ENCODE data around the gene NCKAP1. TPM values are rescaled to one million over a fixed set of nuclear protein-coding genes. Genes with fewer than 3 reads are reported as not detected.
"Not testable (repeated sequence)": the region's sequence is repeated elsewhere in the genome, so short reads cannot be mapped to it uniquely, and the experiment has no call there.

The NCKAP1 gene
- total RNA-seq, 1 donor from 2014 or later = 55.7 TPM

DNA sequence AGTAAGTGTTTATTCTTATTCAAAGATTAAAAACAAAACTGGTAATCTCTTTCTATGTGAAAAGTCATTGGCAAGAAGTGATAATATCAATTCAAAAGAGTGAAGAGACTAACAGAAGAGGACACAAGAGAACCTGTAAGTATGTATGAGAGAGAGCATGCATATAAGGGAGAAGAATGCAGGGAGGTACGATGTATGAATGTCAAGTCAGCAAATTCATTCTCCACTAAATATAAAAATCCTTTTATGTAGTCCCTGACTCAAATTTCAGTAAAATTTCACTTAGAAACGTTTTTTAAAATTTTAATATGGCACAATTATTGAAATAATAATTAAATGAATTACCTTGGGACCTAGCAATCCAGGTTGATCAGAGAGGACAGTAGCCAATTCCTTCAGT is 55.3 kb downstream of the NCKAP1 start:
- Histone ChIP-seq H3K9me3 (no peaks in the 10 kb centered on the region), H3K36me3 (peaks cover 7 to 52% of the 10 kb centered on the region in 2 donors), H3K4me3 (no peak overlapping the region), H3K27ac (no peak overlapping the region), H3K4me1 (no peaks in the 10 kb centered on the region), H3K27me3 (no peaks in the 10 kb centered on the region)
- no peak for DNase-seq (ENCODE audit: low spot score in 2 of 2)
- TF ChIP-seq, protein P1, sequence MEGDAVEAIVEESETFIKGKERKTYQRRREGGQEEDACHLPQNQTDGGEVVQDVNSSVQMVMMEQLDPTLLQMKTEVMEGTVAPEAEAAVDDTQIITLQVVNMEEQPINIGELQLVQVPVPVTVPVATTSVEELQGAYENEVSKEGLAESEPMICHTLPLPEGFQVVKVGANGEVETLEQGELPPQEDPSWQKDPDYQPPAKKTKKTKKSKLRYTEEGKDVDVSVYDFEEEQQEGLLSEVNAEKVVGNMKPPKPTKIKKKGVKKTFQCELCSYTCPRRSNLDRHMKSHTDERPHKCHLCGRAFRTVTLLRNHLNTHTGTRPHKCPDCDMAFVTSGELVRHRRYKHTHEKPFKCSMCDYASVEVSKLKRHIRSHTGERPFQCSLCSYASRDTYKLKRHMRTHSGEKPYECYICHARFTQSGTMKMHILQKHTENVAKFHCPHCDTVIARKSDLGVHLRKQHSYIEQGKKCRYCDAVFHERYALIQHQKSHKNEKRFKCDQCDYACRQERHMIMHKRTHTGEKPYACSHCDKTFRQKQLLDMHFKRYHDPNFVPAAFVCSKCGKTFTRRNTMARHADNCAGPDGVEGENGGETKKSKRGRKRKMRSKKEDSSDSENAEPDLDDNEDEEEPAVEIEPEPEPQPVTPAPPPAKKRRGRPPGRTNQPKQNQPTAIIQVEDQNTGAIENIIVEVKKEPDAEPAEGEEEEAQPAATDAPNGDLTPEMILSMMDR (IDR thresholded peaks at IDR 0.05) = no peak
- intact Hi-C loops (cut with DNase I) = loop anchor here (5.0 kb wide), 3 partner anchors 54 to 216 kb away; partner anchors contain the start of gene NCKAP1

DNA sequence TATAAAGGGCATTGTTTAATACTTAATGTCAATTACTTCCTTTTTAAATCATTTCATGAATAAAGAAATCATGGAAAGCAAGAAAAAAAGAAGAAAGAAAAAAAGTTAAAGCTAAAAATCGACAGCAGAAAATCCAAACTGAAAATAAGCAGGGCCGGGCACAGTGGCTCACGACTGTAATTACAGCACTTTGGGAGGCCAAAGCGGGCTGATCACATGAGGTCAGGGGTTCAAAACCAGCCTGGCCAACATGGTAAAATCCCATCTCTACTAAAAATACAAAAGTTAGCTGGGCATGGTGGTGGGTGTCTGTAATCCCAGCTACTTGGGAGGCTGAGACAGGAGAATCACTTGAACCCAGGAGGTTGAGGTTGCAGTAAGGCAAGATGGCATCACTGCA is 56.8 kb downstream of the NCKAP1 start:
- not testable (repeated sequence) for DNase-seq (ENCODE audit: low spot score in 2 of 2); H3K27me3 ChIP-seq; H3K27ac ChIP-seq; H3K4me1 ChIP-seq; H3K9me3 ChIP-seq; H3K4me3 ChIP-seq
- H3K36me3 ChIP-seq = peaks cover 7 to 53% of the 10 kb centered on the region in 2 donors
- intact Hi-C loops (cut with DNase I) = loop anchor here (5.0 kb wide), 3 partner anchors 56 to 214 kb away; partner anchors contain the start of gene NCKAP1

DNA sequence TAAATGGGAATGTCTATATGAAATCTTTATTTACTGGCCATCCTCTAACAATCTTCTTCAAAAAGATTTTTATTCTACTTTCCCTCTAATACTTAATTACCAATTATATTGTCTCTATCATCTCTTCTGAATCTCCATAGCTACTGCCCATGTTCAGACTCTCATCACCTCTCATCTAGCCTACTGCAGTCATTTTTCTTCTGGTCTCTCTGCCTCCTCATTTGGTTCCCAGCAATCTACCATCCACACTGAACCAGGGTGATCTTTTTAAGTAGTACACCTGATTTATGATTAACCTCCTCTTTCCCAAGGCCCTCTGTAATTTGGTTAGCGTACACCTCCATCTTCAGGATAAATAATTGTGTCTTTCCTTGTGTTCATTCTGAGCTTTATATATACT is 57.6 kb downstream of the NCKAP1 start:
- Histone ChIP-seq H3K9me3 (no peaks in the 10 kb centered on the region), H3K27me3 (no peaks in the 10 kb centered on the region), H3K27ac (no peak overlapping the region), H3K36me3 (peaks cover 7 to 53% of the 10 kb centered on the region in 2 donors), H3K4me1 (no peaks in the 10 kb centered on the region), H3K4me3 (no peak overlapping the region)
- intact Hi-C loops (cut with DNase I) = loop anchor here (1.0 to 5.0 kb wide), 4 partner anchors 57 to 213 kb away; partner anchors contain the start of gene NCKAP1
- DNase-seq (ENCODE audit: low spot score in 2 of 2) = no peak
- TF ChIP-seq, protein P1 (IDR thresholded peaks at IDR 0.05) = no peak

DNA sequence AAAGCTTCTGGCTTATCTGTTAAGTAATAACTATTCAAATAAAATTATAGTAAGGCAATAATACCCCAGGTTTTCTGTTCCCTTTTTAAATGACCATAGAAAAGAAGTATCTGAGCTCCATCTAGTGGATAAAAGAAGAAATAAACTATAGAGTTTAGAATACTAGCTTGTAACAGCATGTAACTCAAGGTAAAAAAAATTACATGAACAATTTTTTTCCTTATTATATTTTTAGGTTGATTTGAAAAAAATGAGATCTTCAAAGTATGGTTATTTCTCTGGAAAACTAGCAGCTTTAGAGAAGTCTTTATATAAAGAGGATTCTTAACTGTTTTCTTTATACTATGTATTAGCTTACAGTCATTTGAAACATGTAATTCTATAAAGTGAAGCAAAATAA is 58.1 kb downstream of the NCKAP1 start:
- TF ChIP-seq, protein P1 (IDR thresholded peaks at IDR 0.05) = peak; percentile 47 to 62 (median 60)
- no peak for DNase-seq (ENCODE audit: low spot score in 2 of 2)
- intact Hi-C loops (cut with DNase I) = loop anchor here (1.0 to 5.0 kb wide), 4 partner anchors 57 to 213 kb away; partner anchors contain the start of gene NCKAP1
- H3K4me3 ChIP-seq = no peak overlapping the region
- no peak overlapping the region for H3K27ac ChIP-seq
- no peaks in the 10 kb centered on the region for H3K27me3 ChIP-seq
- peaks cover 3 to 48% of the 10 kb centered on the region in 2 donors for H3K36me3 ChIP-seq
- no peaks in the 10 kb centered on the region for H3K9me3 ChIP-seq
- no peaks in the 10 kb centered on the region for H3K4me1 ChIP-seq

DNA sequence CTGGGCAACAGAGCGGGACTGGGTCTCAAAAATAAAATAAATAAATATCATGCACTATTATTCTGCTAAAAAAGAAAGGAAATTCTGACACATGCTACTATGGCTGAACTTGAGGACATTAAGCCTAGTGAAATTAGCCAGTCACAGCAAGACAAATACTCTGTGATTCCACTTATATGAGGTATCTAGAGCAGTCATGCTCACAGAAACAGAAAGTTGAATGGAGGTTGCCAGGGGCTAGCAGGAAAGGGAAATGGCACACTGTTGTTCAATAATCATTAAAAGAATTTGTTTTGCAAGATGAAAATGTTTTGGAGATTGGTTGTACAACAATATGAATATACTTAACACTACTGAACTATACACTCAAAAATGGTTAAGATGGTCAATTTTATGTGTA is 60.8 kb downstream of the NCKAP1 start:
- TF ChIP-seq, protein P1 (IDR thresholded peaks at IDR 0.05) = no peak
- H3K9me3 ChIP-seq = no peaks in the 10 kb centered on the region
- DNase-seq (ENCODE audit: low spot score in 2 of 2) = no peak
- H3K4me3 ChIP-seq = no peak overlapping the region
- H3K36me3 ChIP-seq = peaks cover 3 to 31% of the 10 kb centered on the region in 2 donors
- intact Hi-C loops (cut with DNase I) = no loop called here
- H3K27ac ChIP-seq = no peak overlapping the region
- no peaks in the 10 kb centered on the region for H3K27me3 ChIP-seq
- H3K4me1 ChIP-seq = no peaks in the 10 kb centered on the region

DNA sequence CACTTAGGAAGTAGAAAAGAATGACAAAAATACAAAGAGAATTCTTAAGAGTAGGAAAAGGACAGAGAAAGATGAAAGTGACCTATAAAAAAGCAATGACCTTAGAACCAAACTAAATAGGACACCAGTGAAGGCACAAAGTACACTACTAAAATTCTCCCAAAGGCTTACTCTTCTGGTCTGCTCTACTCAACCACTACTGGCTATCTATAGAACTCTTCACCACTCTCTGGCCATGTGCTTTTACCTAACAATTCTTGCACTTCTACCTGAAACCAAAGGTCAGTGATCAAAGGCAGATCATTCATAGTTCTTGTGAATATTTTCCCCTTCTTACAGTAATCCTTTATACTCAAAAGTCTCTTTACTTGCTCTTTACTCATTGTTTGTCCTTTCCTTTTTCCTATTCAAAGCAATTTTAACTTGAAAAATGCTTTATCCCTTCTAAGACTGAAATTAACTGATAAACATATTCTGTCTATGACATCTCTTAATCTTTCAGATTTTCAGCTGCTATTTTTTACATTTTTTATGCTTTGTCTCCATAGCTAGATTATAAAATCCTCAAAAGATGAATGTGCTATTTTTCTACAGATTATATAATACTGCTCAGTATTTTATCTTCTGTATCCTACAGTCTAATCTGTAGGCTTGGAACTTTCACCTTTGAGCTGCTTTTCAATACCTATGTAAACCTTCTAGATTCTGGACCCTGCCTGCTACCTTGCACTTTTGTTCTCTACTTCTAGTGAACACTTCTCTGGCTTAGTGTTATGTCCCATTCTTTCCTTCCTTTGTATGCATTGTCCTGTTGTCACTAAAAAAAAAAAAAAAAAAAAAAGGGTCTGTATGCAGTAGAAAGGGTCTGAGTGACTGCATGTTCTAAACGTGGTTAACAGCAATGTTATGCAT is 64.6 kb downstream of the NCKAP1 start:
- DNase-seq (ENCODE audit: low spot score in 2 of 2) = no peak
- intact Hi-C loops (cut with DNase I) = no loop called here
- TF ChIP-seq, protein P1 (IDR thresholded peaks at IDR 0.05) = no peak
- no peaks in the 10 kb centered on the region for H3K4me1 ChIP-seq
- H3K9me3 ChIP-seq = no peaks in the 10 kb centered on the region
- no peaks in the 10 kb centered on the region for H3K27me3 ChIP-seq
- no peak overlapping the region for H3K4me3 ChIP-seq
- peaks cover 3 to 21% of the 10 kb centered on the region in 2 donors for H3K36me3 ChIP-seq
- H3K27ac ChIP-seq = no peak overlapping the region
